Measurements from ENCODE around the gene INCA1. TPM values are rescaled to one million over a fixed set of nuclear protein-coding genes. Genes with fewer than 3 reads are reported as not detected.

INCA1 gene
- total RNA-seq, 1 donor from 2014 or later = 0.22 TPM

Other genes starting within 250 kb of the INCA1 start
- 0.22 and 0.83 TPM in 2 replicates for gene TM4SF5, start 225.6 kb downstream of the INCA1 start, total RNA-seq
- 0.51 TPM in 1 of 2 replicates, not detected in the other for gene VMO1, start 211.2 kb downstream of the INCA1 start, total RNA-seq
- not detected in 2 replicates for gene GLTPD2, start 208.6 kb downstream of the INCA1 start, total RNA-seq
- 160 and 163 TPM in 2 replicates for gene PSMB6, start 201.4 kb downstream of the INCA1 start, total RNA-seq
- 34.8 and 37.2 TPM in 2 replicates for gene PLD2, start 190.4 kb downstream of the INCA1 start, total RNA-seq
- 115 and 120 TPM in 2 replicates for gene MINK1, start 164.2 kb downstream of the INCA1 start, total RNA-seq
- 0.95 and 1.3 TPM in 2 replicates for gene C17orf107, start 98.0 kb downstream of the INCA1 start, total RNA-seq
- gene CHRNE, start 94.4 kb downstream of the INCA1 start, total RNA-seq = 0.78 and 0.88 TPM in 2 replicates
- gene GP1BA, start 65.2 kb downstream of the INCA1 start, total RNA-seq = not detected in 2 replicates
- 95.7 and 96.0 TPM in 2 replicates for gene SLC25A11, start 57.5 kb downstream of the INCA1 start, total RNA-seq
- gene RNF167, start 57.3 kb downstream of the INCA1 start, total RNA-seq = 267 and 323 TPM in 2 replicates
- 2,251 and 2,270 TPM in 2 replicates for gene PFN1, start 49.0 kb downstream of the INCA1 start, total RNA-seq
- gene ENO3, start 46.4 kb downstream of the INCA1 start, total RNA-seq = 37.9 and 38.1 TPM in 2 replicates
- 60.0 and 63.9 TPM in 2 replicates for gene SPAG7, start 29.7 kb downstream of the INCA1 start, total RNA-seq
- gene CAMTA2, start 9.8 kb downstream of the INCA1 start, total RNA-seq = 88.9 and 95.0 TPM in 2 replicates
- 52.9 and 56.7 TPM in 2 replicates for gene KIF1C, start 428 bp upstream of the INCA1 start, total RNA-seq
- 0.29 and 0.51 TPM in 2 replicates for gene SLC52A1, start 37.9 kb upstream of the INCA1 start, total RNA-seq
- 4.3 and 4.5 TPM in 2 replicates for gene ZFP3, start 80.9 kb upstream of the INCA1 start, total RNA-seq
- 11.3 and 12.6 TPM in 2 replicates for gene ZNF232, start 114.4 kb upstream of the INCA1 start, total RNA-seq
- gene USP6, start 118.5 kb upstream of the INCA1 start, total RNA-seq = 0.02 and 0.05 TPM in 2 replicates
- gene ZNF594, start 194.3 kb upstream of the INCA1 start, total RNA-seq = 8.8 and 10.9 TPM in 2 replicates
- not detected in 2 replicates for gene SCIMP, start 237.3 kb upstream of the INCA1 start, total RNA-seq

Measured in T-helper 1 cell treated with Interleukin-12 subunit alpha and Interleukin-12 subunit beta and Interleukin-4 antibody, amounts not matched to agents 30 ng/mL and 1 ng/mL, for 36 hours (primary cell).